SIG-M5 treated with dmso at 0.1 percent for 504 hours (cell line): ENCODE data around the gene CERK.

ENCODE experiments used
- DNase-seq: peaks from one replicate; lab custom pipeline; 2025; ENCODE audit not compliant: unreplicated experiment; lab: John Stamatoyannopoulos, UW

Gene CERK

DNA sequence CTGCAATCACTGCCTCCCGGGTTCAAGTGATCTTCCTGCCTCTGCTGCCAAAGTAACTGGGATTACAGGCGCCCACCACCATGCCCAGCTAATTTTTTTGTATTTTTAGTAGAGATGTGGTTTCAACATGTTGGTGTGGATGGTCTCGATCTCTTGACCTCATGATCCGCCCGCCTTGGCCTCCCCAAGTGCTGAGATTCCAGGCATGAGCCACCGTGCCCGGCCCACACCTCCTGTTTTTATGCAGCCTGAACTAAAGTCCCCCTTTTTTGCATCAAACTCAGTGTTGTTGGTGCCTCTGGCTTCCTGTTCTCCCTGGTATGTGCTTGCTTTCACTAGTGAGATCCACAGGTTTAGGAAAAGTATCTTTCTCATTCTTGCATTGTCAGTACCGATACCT, 28.6 kb upstream of the CERK start:
- no peak for DNase-seq

DNA sequence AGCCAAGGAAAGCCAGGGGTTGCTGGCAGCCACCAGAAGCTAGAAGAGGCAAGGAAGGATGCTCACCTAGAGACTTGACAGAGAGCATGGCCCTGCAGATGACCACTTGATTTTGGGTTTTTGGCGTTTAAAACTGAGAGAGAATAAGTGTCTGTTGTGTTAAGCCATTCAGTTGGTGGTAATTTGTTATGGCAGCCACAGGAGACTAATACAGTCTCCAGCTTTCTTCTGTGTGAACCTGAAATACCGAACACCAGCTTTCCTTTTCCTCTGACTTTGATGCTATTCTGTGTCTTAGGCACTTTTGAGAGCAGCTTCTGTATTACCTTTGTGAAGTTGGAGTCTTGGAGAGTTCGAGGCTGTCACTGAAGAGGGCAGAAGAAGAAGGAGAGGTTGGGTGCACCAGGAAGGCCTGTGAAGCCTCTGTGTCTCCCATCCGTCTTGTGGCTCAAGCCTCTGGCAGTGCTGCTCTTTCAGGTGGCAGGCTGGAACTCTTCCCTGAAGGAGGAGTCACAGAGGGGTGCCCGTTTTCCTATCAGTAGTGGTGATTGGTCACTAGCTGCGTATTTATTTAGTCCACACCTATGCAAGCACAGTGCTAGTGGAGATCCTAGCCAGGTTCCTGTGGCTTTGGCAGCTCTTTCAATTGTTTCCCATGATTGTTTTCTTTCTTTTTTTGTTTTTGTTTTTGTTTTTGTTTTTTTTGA, 26.9 kb upstream of the CERK start:
- DNase-seq = no peak

DNA sequence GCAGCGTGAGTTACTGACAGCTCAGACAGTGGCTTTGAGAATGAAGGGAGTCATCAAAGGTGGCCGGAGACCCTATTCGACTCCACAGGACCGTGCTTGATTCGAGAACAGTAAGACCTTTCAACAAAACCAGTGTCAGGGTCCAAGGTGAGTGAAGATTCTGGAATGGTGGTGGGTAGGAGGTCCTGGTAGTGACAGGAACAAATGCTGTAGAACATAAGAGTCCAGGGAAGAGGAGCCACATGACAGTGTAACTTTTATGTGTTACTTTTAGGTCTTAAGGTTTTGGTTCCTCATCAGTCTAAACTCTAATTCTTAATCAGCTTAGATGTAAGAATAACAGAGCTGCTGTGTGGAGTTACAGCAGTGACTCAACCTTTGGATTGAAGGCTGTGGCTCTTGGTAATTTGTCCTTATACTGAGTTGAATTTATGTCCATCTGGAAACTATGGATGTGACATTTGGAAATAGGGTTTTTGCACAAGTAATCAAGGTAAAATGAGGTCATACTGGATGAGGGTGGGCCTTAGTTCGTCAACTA, 26.2 kb upstream of the CERK start:
- DNase-seq = no peak

DNA sequence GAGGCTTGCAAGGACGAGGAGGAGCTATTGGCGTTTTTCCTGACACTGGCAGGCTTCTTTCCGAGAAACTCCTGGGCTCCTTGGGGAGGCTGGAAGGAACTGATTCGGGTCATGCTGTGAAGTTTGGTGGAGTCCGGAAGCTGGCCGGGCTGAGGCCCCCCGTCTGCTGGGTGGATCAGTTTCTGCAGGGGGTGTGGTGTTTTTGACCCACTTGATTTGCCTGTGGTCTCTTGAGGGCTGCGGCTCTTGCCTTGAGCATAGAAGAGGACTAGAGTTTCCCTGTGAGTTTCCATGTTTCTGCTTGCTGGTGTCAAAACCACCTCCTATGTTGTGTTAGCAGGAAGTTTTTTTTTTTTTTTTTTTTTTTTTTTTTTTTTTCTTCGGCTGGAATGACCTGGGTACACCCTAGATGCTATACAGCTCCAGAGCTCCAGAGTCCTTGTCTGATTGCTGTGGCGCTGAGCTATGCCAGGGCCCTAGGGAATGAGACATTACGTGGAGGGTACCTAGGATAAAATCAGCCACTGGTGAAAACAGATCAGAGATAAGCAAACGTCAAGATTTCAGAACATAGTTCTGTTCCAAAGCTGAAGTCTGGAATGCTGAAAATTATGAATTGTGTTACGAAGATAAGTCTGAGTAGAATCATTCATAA, 25.1 kb upstream of the CERK start:
- DNase-seq = peak; percentile 25

DNA sequence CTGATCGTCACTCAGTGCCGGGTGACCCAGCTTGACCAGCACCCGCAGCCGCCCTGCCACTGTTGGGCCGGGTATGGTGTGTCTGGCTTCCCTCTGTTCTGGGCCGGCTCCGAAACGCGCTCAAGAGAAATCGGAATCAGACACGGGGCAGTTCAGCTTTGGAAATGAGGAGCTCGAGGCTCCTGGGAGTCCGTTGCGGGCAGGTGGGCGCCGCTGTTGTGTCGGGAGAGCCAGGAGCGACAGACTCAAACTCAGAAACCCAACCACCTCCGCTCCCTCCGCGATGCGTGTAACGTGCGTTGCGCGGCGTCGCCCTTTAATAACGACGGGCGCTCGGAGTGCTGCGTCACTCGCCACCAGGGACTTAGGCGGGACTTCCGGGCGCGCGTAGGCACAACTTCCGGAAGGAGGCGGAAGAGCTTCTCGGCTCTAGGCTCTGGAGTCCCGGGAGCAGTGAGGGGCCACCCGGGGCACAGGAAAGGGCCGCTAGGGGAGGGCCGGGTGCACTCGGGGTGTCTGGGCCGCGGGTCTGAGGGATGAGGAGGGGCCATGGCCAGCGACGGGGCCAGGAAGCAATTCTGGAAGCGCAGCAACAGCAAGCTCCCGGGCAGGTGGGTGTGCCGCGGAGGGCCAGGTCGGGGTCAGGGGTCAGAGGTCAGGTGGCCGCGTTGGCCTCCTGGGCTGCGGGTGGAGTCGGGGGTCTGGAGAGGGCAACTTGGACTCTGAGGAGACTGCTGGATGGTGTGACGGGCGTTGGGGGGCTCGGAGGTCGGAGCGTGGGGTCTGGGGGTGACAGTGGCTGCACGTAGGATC, 24.4 kb upstream of the CERK start, which contains the start of gene TBC1D22A:
TBC1D22A (plus strand) TSS at position 413 of the 813 bp plus-strand sequence; CDS start at position 550, 137 bp downstream.
- DNase-seq = peak; percentile 90

DNA sequence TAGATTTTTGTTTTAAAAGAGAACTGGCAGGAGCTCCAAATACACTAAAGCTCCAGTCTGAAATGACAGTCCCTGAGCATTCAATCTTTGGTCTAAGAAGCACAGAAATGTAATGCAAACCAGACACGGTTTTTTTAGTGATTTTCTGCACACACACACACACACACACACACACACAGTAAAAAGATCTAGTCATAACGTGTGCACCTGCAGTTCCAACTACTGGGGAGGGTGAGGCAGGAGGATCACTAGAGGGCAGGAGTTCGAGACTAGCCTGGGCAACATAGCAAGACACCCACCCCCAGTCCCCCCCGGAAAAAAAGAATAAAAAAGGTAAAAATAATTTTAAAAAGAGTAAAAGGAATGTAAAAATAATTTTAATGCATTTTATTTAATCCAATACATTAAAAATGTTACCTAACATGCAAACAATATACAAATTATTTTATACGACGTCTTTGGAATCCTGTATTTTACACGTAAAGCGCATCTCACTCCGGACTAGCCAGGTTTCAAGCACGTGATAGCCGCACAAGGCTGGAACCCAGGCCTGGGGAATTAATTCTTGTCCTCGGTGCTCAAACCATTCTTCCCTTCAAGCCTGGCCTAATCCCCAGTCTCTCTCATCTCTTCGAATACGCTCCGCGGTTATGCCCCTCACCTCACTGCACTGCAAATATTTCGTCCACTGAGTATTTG, 23.6 kb upstream of the CERK start:
- DNase-seq = peak; percentile 11

DNA sequence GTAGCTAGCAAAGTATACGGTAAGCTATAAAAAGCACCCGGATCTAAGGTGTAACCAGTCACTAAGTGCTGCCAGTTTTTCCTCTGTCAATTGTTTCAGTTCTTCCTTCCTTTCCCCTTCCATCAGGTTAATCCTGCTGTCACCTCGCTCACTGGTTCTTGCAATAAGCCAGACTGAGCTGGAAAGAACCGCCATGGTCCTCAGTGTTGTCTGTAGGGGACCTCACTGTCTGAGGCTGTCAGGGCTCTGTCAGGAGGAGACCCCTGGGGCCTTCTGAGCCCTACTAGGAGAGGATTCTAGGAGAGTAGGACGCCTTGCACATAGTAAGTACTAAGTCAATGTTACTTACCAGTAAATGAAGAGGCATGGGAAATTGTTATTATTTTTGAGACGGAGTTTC, 23.0 kb upstream of the CERK start:
- no peak for DNase-seq

DNA sequence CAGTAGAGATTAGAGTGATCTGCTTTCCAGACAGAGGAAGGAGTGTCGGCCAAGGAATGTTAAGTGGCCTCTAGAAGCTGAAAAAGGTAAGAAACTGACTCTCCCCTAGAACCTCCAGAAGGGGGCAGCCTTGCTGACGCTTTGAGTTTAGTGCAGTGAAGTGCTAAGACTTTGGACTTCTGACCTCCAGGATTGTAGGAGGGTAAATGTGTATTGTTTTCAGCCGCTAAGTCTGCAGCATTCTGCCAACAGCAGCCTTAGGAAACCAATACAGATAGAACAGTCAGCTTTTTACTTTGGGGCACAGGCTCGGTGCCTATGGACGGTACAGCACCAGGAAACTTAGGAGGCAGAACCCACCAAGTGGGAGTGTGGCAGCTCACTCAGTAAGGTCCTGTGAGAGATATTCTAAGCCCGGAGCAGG, 20.8 kb upstream of the CERK start:
- DNase-seq = peak; percentile 53

DNA sequence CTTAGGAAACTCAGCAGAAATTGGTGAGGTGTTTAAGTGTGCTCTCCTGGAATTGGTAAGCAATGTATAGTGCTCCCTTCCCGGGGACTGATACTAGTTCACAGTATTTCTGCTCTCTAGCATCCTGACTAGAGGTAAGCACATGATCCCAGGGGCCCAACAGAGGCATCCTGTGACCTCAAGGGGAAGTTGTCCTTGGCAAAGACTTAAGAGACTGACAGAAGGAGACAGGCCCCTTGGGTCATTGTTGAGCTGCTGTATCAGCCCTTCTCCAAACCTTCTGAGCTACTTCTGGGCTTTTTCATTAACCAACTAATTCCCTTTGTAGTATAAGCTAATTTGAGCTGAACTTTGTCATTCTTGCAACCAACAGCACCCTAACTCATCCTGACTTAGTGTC, 20.1 kb upstream of the CERK start:
- DNase-seq = no peak

DNA sequence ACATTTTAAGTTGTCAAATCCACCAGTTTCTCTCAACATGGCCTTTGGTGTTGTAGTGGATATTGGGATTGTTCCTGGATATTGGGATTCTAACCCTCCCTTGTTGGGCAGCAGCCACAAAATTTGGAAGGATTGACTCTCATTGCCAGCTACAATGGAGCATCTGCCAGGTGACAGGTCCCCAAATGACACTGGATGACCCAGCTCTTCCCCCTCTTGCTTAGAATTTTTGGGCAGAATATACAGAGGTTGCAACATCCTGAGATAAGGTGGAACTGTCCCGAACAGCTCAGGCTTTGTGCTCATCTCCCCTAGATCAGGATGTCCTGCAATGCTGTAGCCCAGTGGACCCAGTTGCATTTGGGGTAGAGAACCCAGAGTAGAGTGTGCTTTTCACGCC, 19.1 kb upstream of the CERK start:
- DNase-seq = no peak

DNA sequence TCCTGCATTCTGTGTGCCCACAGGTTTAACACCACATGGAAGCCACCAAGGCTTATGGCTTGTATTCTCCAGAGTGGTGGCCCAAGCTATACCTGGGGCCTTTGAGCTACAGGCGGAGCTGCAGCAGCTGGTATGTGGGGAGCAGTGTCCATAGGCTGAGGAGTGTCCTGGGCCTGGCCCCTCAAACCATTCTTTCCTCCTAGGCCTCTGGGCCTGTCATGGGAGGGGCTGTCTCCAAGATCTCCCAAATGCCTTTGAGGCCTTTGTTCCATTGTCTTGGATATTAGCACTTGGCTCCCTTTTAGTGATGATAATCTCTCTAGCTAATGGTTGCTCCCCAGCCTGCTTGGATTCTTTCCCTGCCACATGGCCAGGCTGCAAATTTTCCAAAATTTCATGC, 18.0 kb upstream of the CERK start:
- DNase-seq = no peak

DNA sequence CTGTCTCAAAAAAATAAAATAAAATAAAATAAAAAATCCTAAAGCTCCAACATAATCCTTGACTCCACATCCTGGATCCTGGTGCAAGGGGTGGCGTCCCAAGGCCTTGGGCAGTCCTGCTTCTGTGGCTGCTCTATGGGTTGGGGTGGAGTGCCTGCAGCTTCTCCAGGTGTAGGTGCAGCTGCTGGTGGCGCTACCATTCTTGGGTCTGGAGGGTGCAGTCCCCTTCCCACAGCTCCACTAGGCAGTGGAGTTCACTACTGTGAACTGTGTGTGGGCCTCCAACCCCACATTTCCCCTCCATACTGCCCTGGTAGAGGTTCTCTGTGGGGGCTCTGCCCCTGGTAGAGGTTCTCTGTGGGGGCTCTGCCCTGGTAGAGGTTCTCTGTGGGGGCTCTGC, 17.5 kb upstream of the CERK start:
- no peak for DNase-seq

DNA sequence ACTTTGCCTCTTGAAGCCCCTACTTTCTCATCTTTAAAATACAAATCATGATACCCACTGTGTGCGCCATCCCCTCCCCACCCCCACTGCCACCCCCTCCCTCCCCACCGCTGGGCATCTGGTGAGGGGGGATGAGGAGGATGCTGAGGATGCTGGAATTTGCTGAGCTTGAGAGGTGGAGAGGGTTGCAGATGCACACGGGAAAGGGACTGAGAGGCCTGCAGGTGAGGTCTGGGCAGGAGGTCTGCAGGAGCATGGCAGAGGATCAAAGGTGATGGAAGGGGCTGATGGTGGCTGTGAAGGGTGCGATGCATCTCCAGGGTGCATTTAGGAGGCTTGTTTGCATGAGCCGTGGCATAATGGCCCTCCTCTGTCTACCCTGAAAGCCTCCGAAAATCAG, 16.8 kb upstream of the CERK start:
- DNase-seq = no peak

DNA sequence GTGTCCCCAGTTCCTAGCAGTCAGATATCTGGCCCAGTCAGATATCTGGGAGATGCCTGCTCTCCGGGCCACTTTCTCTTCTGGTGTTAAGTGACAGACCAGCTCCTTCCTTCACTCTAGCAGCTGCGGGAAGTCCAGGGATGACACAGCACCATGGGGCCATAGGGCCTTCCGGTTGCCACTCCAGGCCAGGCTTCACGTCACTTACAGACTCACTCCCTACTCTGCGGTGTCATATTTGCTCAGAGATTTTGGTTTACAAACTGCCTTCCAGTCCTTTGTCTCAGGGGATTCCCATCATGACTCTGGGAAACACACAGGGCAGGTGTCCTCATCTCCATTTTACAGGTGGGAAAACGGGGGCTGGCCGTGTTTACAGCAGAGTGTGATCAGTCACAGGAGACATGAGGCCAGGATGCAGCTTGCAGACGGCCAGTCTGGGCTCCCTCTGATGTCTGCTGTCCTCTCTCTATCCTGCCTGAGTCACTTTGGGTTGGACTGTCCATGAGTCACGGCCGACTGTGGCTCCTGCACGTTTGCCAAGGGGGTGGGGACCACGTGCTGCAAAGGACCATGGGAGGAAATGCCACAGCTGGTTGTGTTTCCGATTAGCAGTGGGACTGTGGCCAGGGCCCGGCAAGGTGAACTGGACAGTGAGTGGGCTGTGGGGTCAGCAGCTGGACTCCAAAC, 16.2 kb upstream of the CERK start:
- DNase-seq = no peak

DNA sequence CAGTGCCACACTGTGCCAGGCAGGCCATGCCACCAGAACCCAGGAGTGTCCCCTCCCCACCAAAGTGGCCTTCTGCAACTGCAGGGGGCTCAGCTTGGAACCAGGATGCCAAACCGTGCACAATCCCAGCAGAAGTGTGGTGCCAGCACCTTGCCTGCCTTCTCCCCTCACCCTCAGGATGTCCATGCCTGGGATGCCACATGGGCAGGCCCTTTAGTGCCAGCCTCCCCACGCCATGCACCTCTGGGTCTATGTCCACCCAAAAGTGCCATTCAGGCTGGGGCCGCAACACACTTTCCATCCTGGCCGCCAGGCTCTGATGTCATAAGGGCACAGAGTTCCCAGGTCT, 15.7 kb upstream of the CERK start:
- no peak for DNase-seq

DNA sequence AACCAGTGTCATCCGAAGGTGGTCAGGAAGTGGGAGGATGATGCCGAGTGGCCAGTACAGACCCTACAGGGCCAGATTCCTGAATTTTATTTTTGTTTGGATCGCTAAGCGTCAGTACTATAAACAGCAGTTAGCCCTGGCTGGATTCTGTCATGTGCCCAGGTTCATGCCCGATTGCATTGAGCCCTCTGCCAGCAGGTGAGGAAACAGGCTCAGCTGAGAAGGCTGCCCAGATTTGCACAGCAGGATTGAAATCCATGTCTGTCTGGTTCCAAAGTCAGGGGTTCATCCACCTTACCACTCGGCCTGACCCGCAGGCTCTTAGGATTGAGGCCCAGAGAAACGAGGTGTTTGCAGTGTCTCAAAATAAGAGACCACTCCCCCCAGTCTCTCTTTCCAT, 15.3 kb upstream of the CERK start:
- DNase-seq = no peak

DNA sequence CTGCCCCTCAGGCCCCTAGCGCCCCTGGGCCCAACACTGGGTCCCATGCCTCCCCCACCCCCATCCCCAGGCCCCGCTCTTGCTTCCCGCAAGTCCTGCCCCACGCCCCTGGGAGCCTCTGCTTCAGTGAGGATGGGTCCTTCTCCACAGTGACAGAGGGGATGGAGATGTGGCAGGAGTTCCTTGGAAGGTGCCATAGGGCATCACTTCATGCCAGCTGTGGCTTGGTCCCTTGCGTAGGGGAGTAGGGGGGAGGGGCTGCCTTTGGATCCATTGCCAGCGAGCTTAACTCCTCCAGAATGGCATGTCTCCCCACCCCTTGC, 14.9 kb upstream of the CERK start:
- no peak for DNase-seq

DNA sequence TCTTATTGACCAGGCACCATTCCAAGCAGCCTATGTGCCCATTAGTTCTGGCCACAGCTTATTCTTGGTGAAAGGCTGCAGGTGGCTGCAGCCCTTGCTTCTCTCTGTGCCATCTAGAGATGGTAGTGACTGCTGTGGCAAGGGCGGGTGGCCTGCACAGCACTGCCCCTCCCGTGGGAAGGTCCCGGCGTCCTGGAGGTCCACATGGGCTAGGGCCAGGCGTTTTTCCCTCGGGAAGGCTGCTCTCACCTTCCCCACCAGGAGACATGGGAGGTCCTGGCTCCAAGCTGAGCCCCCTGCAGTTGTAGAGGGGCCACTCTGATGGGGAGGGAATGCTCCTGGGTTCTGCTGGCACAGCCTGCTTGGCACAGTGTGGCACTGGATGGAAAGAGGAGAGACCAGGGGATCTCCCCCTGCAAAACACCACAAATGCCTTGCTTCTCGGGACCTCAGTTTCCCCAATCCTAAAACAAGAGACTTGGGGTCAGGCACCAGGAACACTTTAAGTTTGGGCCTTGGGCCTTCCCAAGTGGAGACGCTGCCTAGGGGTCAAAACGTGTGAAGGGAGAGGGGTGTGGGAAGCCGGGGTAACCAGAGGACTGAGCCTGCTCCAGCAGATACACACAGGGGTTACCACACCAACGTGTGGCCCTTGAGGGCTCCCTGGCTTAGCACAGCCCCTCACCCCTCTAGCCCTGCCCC, 14.4 kb upstream of the CERK start:
- no peak for DNase-seq

DNA sequence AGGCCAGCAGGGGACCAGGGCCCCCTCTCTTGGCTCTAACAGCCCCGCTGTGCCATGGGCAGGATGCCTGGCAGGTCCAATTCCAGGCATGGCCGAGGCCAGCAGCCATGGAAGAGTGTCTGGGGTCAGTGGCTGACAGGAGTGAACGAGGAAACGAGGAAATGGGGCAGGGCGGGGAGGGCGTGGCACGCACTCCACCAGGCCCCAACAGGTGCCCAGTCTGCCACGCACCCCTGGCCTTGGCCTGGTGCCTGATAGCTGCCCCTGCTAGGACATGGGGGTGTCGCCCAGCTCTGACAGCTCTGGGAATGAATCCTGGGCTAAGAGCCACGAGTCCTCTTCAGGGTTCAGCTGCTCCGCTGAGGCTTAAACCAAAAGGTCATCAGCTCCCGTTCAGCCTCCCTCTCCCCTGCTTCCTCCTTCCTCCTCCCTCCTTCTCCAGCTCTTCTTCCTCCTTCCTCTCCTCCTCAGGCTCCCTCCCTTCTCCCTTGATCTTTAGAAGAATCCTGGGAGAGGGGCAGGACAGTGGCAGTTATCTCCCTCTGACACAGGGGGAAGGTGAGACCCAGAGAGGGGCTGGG, 12.9 kb upstream of the CERK start:
- no peak for DNase-seq

DNA sequence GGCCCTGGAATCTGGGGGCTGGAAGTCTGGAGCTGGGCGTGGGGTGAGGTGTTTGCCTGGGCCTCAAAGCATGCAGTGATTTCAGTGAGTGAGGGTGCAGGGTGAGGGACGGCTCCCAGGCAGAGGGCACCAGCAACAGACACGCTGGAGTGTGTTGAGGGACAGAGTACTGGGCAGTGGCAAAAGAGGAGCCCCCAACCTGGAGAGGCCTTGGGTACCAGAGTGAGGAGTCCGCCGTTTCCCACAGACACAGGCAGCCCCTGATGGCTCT, 12.4 kb upstream of the CERK start:
- no peak for DNase-seq
